HG02938 (cell line): Measurements from ENCODE around the gene SELENOK.

Experiments
- ATAC-seq: cut with Tn5 transposase; IDR thresholded peaks from one replicate; pipeline ENCODE4 v1.9.1; 2021; ENCODE audit warnings: mild to moderate bottlenecking, moderate library complexity; ENCODE audit not compliant: unreplicated experiment

SELENOK gene

DNA sequence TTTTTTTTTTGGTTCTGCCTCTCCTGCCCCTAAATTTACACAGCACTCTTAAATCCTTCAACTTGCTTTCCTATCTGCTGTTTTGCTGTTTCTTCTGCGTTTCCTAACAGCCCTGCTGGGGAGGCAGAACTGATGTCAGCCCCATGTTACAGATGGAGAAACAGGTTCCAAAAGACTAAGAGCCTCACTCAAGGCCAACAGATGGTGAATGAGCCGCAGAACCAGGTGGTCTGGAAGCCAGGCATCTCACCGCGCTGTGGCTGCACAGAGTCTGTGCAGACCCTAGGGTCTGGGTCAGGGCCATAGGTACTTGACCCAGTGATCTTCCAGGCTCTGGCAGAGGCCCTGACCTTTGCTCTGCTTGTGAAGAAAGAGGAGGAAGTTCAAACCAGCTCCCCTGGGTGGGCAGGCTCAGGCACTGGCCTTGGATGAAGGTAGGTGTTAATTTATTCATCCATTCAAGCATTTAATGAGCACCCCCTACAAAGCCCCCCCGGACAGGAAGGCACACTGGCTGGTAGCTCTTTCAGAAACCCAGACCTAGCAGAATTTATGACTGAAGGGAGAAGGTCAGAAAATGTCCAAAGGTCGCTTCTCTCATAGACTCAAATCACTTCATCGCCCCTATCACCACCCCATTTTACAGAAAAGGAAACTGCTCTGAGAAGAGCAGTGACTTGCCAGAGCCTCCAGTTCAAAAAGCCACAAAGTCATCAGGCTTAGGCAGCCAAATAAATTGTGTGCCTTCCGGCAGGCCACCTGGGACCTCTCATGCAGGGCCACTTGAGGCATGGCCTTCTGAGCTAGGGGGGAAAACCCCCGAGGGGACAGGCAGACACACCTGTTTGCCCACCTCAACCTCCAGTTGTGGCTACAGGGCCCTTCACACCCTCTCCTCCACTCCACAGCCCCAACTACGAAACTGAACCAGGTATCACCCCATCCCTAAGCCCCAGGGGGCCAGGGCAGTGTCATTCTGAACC, 48.2 kb downstream of the SELENOK start:
- no peak for ATAC-seq

DNA sequence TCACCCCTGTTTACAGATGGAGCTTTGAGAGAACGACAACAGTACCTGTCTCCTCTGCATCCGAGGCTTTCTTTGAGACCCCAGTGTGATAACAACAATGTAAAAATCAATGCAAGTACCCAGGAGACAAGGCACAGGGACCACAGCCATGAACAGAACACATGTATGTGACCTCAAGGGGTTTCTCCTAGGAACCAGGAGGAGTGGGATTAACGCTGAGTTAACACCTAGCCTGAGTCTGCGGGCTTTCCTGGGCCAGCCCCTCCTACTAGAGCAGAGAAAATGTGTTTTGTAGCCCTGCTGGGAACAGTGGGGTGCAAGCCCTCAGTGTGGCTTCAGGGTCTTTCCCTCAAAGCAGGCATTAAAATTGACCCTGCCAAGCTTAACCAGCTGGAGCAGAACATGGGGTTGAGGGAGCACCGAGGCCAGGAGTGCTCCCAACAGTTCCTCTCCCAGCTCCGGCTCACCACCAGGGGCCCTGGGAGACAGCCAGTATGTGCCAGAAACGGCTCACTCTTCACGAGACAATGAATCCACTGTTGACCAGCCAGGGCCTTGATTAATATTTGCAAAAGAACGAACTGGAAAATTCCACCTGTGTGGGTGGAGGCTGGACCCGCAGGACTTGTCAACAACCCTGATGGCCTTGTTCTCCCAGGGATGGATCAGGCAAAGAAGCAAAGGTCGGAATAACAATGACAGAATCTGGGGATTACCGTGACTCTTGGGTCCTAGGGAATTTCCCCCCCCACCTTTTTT, 49.0 kb downstream of the SELENOK start:
- no peak for ATAC-seq

DNA sequence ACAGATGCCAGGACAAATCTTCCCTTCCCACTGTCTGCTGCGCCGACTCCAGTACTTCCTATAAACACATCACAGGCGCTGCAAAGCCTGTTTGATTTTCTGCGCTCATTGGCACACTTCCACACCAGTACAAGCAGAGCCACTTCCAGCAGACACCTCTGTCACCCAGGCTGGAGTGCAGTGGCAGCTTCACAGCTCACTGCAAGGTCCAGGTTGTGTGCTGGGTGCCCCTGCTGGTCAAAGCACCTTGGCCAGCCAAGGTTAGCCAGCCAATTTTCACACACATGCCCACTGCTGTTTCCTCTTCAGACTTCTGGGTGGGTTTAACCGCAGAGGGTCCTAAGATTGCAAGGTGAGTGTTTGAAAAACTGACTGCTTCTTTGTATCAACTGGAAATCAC, 50.4 kb downstream of the SELENOK start:
- no peak for ATAC-seq

DNA sequence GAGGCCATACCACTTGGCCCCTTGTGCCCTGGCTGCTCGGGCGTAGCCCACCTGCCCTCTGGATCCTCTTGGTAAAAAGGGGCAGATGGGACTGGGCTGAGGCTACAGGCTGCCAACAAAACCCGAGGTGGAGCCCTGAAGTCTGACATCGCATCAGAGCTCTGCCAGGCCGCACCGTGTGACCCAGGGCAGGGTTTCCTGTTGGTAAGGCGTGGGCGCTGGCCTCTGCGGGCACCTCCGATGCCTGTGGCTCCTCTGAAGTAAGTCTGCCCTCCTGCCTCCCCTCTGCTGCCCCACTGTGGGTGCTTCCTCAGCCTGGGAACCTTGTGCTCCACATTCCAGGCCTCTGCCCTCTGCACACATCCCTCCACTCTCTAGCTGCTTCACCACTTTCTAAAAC, 54.3 kb downstream of the SELENOK start:
- no peak for ATAC-seq

DNA sequence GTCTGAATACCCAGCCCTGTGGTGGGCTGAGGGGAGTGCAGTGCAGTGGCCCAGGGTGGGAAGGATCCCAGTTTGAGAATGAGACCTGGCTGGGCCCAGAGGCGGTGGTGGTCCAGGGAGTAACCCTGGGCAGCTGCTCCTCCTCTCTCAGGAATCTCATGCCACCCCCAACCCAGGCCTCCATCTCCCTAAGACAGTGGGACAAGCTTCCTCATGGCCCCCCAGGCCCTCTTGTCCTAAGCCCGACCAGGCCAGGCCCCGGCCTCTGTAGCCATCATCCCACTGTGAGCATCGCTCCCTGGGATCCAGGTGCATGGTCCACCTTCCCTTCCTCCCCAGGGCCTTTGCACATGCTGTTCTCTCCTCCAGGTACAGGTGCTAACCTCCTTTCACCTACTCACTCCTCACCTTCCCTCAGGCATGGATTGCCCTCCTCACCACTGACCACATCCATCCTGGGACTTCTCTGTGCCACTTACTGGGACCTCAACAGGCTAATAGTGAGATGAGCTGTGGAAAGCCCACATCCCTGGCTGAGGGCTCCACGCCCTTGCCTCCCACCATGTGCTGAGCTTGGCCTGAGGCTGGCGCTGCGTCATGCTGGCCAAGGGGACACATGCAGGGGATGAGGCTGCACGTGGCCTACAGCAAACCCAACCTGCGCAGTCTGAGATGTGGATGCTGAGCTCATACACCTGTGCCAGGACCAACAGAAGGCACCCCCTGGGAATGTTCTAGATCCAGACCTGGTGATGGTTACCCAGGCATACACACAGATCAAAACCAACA, 55.4 kb downstream of the SELENOK start:
- no peak for ATAC-seq

DNA sequence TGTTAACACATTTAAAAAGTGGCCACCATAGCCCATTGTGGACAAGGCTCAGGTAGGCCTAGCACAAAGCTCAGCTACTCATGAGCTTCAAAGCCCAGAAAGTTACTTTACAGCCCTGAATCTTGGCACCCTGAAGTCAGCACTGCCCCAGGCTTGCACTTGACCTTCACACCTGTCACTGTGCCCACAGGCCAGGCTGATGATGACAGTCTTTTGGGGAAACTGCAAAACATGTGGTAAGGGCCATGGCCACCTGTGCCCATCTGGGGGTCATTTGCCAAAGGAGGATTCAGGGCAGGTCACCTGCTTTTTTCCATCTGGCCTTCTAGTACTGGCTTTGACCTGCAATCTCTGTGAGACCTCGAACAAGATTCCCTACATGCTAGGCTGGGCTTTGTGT, 56.4 kb downstream of the SELENOK start:
- ATAC-seq: no peak

DNA sequence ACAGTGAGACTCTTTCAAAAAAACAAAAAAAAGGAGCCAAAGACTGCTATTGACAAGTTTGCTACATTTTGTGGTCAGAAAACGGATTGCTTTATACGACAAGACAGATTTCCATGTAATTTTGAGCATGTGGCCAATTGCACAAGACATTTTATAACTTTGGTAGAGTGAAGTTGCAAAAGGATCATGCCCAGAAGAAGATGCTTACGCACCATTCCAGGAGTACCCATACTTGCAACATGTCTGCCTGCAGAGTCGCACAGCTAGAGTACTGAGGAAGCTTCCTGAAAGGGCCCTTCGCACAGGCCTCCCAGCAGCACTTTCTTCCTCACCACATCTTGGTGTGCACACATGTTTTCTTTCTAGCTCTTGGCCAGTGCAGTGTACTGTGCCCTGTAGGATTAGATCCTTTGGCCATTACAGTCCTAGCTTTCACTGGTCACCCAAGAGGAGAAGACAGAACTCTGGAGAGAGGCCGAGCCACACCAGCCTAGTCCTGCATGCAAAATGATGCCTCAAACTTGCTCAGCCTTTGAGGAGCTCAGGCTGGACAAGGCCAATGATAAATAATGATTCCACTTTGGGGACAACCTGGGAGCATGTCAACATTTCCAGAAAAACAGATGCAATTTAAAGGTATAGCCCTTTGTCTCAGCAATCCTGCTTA, 57.1 kb downstream of the SELENOK start:
- ATAC-seq: no peak
